BLaER1 (cell line): ENCODE data around the gene MORF4L1.
"Not testable (repeated sequence)": the region's sequence is repeated elsewhere in the genome, so short reads cannot be mapped to it uniquely, and the experiment has no call there.

Experiments
- H3K27ac ChIP-seq: shearing (Covaris generic); formaldehyde crosslinking; 2 replicates; pipeline ENCODE4 v1.8.1; 2022
- H3K27me3 ChIP-seq: shearing (Covaris generic); formaldehyde crosslinking; 2 replicates; pipeline ENCODE4 v1.8.1; 2022
- H3K36me3 ChIP-seq: shearing (Covaris generic); formaldehyde crosslinking; 2 replicates; pipeline ENCODE4 v1.8.1; 2022
- H3K4me1 ChIP-seq: shearing (Covaris generic); formaldehyde crosslinking; 2 replicates; pipeline ENCODE4 v1.8.1; 2022
- H3K4me2 ChIP-seq: shearing (Covaris generic); formaldehyde crosslinking; 2 replicates; pipeline ENCODE4 v1.8.1; 2022
- H3K4me3 ChIP-seq: shearing (Covaris generic); formaldehyde crosslinking; 2 replicates; pipeline ENCODE4 v1.8.1; 2022
- H3K9ac ChIP-seq: shearing (Covaris generic); formaldehyde crosslinking; 2 replicates; pipeline ENCODE4 v1.8.1; 2022
- H3K9me3 ChIP-seq: shearing (Covaris generic); formaldehyde crosslinking; 2 replicates; pipeline ENCODE4 v1.8.1; 2022
- H4K20me1 ChIP-seq: shearing (Covaris generic); formaldehyde crosslinking; 2 replicates; pipeline ENCODE4 v1.8.1; 2022
- Cebpa-rat ChIP-seq: shearing (Covaris generic); IDR thresholded peaks from 2 replicates; pipeline ENCODE4 v1.8.1; 2022

MORF4L1 gene

GRCh38 chr15:78875107-78875914 lies 2.6 kb downstream of the MORF4L1 start:
- H3K27me3 ChIP-seq = no peaks in the 10 kb centered on the region
- H3K9ac ChIP-seq = peak overlapping the region; percentile 100
- H3K4me3 ChIP-seq = peak overlapping the region; percentile 99
- H4K20me1 ChIP-seq = peaks cover 68% of the 10 kb centered on the region
- H3K4me2 ChIP-seq = peak overlapping the region; percentile 91
- peaks cover 62% of the 10 kb centered on the region for H3K4me1 ChIP-seq
- peaks cover 16% of the 10 kb centered on the region; the same call in 1 of the 2 replicates for H3K36me3 ChIP-seq
- H3K27ac ChIP-seq = 0 out of 2 replicates have a peak overlapping the region, but pooled peaks have one; percentile 100
- no peak for TF ChIP-seq Cebpa-rat
- no peaks in the 10 kb centered on the region for H3K9me3 ChIP-seq

DNA sequence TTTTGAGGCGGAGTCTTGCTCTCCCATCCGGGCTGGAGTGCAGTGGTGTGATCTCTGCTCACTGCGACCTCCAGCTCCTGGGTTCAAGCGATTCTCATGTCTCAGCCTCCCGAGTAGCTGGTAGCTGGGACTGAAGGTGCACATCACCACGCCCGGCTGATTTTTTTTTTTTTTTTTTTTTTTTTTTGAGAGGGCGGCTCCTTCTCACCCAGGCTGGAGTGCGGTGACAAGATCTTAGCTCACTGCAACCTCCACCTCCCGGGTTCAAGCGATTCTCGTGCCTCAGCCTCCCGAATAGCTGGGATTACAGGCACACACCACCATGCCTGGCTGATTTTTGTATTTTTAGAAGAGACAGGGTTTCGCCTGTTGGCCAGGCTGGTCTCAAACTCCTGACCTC lies 4.3 kb downstream of the MORF4L1 start:
- H3K36me3 ChIP-seq = peaks cover 33% of the 10 kb centered on the region
- not testable (repeated sequence) for H3K27ac ChIP-seq, H3K9me3 ChIP-seq, H3K27me3 ChIP-seq, H3K9ac ChIP-seq, H3K4me3 ChIP-seq
- peaks cover 85% of the 10 kb centered on the region for H4K20me1 ChIP-seq
- peak overlapping the region; percentile 91 for H3K4me2 ChIP-seq
- H3K4me1 ChIP-seq = peaks cover 56% of the 10 kb centered on the region

GRCh38 chr15:78878356-78878755 lies 5.7 kb downstream of the MORF4L1 start:
- H3K9me3 ChIP-seq = no peaks in the 10 kb centered on the region
- H4K20me1 ChIP-seq = peaks cover 99% of the 10 kb centered on the region
- peaks cover 47% of the 10 kb centered on the region for H3K36me3 ChIP-seq
- H3K27ac ChIP-seq = no peak overlapping the region
- TF ChIP-seq Cebpa-rat = no peak
- H3K9ac ChIP-seq = no peak overlapping the region
- peak overlapping the region; percentile 91 for H3K4me2 ChIP-seq
- H3K4me3 ChIP-seq = no peak overlapping the region
- H3K27me3 ChIP-seq = no peaks in the 10 kb centered on the region
- H3K4me1 ChIP-seq = peaks cover 52% of the 10 kb centered on the region

DNA sequence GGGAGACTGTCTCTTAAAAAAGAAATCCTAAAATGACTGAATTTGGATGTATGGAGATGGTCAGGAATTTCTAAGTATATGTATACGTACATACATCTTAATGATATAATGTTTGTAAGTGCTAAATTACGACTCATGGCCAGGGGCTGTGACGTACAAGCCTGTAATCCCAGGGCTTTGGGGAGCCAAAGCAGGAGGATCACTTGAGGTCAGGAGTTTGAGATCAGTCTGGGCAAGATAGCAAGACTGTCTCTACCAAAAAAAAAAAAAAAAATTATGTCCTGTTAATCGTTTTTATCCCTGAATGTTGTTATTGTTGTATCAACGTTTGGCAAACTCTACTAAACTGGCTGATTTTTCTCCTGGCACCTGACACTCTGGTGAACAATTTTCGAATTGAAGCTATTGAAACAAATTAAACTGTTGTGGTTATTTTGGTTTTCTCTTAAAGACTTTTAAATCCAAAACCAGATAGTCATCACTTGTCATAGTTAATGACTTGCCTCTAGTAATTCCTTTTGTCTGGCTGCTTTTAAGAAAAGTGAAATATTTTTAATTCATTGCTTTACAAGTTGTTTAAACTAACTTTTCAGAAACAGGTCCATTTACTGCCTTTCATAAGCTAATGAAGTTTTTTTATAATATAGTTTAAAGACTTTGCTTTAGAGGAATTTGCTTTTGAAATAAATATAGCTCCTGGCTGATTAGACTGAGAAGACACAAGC lies 7.0 kb downstream of the MORF4L1 start:
- Histone ChIP-seq H3K27ac (no peak overlapping the region), H4K20me1 (peaks cover 100% of the 10 kb centered on the region), H3K9me3 (no peaks in the 10 kb centered on the region), H3K9ac (no peak overlapping the region), H3K4me1 (peaks cover 48% of the 10 kb centered on the region), H3K4me3 (no peak overlapping the region), H3K4me2 (0 out of 2 replicates have a peak overlapping the region, but pooled peaks have one; percentile 91), H3K27me3 (no peaks in the 10 kb centered on the region), H3K36me3 (peaks cover 60% of the 10 kb centered on the region)
- no peak for TF ChIP-seq Cebpa-rat

- Histone ChIP-seq H4K20me1 (peaks cover 100% of the 10 kb centered on the region), H3K27me3 (no peaks in the 10 kb centered on the region), H3K27ac (no peak overlapping the region), H3K4me2 (no peak overlapping the region), H3K36me3 (peaks cover 65% of the 10 kb centered on the region), H3K4me3 (no peak overlapping the region), H3K9ac (no peak overlapping the region), H3K9me3 (no peaks in the 10 kb centered on the region), H3K4me1 (peaks cover 43% of the 10 kb centered on the region)
- no peak for TF ChIP-seq Cebpa-rat
Observed at GRCh38 chr15:78880242-78880533, 7.5 kb downstream of the MORF4L1 start.

DNA sequence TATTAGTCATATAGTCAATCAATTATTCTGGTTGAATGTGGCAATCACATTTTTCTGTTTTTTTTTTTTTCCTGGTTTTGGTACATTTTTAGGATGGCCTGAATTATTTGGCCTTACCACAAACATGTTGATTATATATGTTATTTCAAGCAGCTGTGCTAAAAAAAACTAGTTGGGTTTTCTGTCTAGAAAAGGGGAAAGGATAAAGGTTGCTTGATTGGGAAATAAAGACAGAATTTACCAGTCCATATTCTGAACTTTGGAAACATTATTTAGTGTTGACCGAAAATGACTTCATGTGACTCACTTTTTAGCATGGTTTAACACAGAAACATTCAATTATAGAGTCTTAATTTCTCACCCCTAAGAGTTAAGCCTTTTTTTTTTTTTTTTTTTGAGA lies 8.1 kb downstream of the MORF4L1 start:
- Histone ChIP-seq H3K4me3 (no peak overlapping the region), H4K20me1 (peaks cover 100% of the 10 kb centered on the region), H3K36me3 (peaks cover 71% of the 10 kb centered on the region), H3K27ac (no peak overlapping the region), H3K9me3 (no peaks in the 10 kb centered on the region), H3K4me1 (peaks cover 37% of the 10 kb centered on the region), H3K27me3 (no peaks in the 10 kb centered on the region), H3K4me2 (no peak overlapping the region), H3K9ac (no peak overlapping the region)
- TF ChIP-seq Cebpa-rat = no peak

GRCh38 chr15:78881681-78882080 lies 9.0 kb downstream of the MORF4L1 start:
- Histone ChIP-seq H3K4me1 (peaks cover 28% of the 10 kb centered on the region), H3K4me2 (no peak overlapping the region), H3K9me3 (no peaks in the 10 kb centered on the region), H3K27ac (no peak overlapping the region), H3K9ac (no peak overlapping the region), H3K36me3 (peaks cover 80% of the 10 kb centered on the region), H3K27me3 (no peaks in the 10 kb centered on the region), H3K4me3 (no peak overlapping the region), H4K20me1 (peaks cover 100% of the 10 kb centered on the region)
- no peak for TF ChIP-seq Cebpa-rat

DNA sequence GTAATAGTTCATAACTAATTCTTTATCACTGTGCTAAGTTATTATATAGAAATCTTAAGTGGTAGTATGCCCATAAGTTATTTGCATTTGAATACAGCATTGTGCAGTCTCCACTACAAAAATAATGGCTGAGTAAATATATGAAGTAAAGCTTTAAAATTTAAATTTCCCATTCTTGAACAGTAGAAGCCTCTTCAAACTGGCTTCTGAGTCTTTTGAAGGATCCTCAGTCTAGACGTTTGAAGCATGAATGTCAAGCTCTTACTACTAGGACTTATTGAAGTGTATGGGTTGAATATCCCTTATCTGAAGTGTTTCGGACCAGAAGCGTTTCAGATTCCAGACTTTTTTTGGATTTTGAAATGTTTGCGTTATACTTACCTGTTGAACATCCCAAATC lies 16.3 kb downstream of the MORF4L1 start:
- H3K9ac ChIP-seq = no peak overlapping the region
- peaks cover 100% of the 10 kb centered on the region for H4K20me1 ChIP-seq
- no peak overlapping the region for H3K4me3 ChIP-seq
- no peak for TF ChIP-seq Cebpa-rat
- H3K4me1 ChIP-seq = no peaks in the 10 kb centered on the region
- no peaks in the 10 kb centered on the region for H3K9me3 ChIP-seq
- peaks cover 100% of the 10 kb centered on the region for H3K36me3 ChIP-seq
- H3K4me2 ChIP-seq = no peak overlapping the region
- H3K27me3 ChIP-seq = no peaks in the 10 kb centered on the region
- H3K27ac ChIP-seq = no peak overlapping the region

DNA sequence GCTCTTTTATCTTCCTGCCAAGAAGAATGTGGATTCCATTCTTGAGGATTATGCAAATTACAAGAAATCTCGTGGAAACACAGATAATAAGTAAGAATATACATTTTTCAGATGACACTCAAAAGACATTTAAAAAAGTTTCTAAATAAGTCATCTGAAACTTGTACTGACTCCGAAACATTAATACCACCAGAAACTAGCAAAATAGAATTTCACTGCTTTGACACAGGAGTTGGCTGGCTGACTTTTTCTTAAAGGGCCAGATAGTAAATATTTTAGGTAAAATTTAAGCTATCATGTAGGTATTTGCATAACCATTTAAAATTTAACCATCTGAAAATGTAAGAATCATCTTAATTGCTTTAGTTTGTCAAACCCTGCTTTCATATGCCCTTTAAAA lies 20.8 kb downstream of the MORF4L1 start:
- Histone ChIP-seq H3K27ac (no peak overlapping the region), H3K4me1 (no peaks in the 10 kb centered on the region), H3K27me3 (no peaks in the 10 kb centered on the region), H3K9ac (no peak overlapping the region), H3K4me3 (no peak overlapping the region), H3K36me3 (peaks cover 99% of the 10 kb centered on the region), H4K20me1 (peaks cover 98% of the 10 kb centered on the region), H3K9me3 (no peaks in the 10 kb centered on the region), H3K4me2 (no peak overlapping the region)
- no peak for TF ChIP-seq Cebpa-rat

DNA sequence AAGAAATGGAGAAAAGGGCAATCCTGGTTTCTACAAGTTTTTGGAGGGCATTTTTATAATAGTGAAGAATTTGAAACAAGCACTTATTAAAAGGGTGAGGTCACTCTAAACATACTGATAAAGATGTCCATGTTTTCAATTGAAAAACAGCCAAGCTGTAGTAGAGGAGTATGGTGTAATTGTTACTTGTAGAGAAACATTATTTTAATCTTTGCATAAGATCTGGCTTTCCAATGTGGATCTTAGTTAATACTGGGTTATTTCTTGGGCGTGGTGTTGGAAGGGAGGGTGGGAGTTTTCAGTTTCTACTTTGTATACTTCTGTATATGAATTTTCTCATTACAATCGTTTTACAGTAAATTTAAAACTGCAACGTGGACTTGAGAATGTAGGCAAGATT lies 22.8 kb downstream of the MORF4L1 start:
- H3K4me3 ChIP-seq = no peak overlapping the region
- H4K20me1 ChIP-seq = peaks cover 98% of the 10 kb centered on the region
- H3K4me2 ChIP-seq = no peak overlapping the region
- no peaks in the 10 kb centered on the region for H3K9me3 ChIP-seq
- H3K9ac ChIP-seq = no peak overlapping the region
- peaks cover 99% of the 10 kb centered on the region for H3K36me3 ChIP-seq
- H3K4me1 ChIP-seq = no peaks in the 10 kb centered on the region
- TF ChIP-seq Cebpa-rat = no peak
- no peaks in the 10 kb centered on the region for H3K27me3 ChIP-seq
- H3K27ac ChIP-seq = no peak overlapping the region
